Neutrophil (primary cell): ENCODE data around the gene POLD2.

ENCODE experiments used
- H3K27ac ChIP-seq: fragments of 200-600 bp; sonication (generic); 2 replicates; pipeline ENCODE4 v1.5.1; 2016; ENCODE audit warnings: mild to moderate bottlenecking, moderate library complexity
- H3K27me3 ChIP-seq: fragments of 200-600 bp; sonication (generic); 2 replicates; pipeline ENCODE4 v1.6.0; 2016; ENCODE audit warnings: mild to moderate bottlenecking
- H3K36me3 ChIP-seq: fragments of 200-600 bp; sonication (generic); 2 replicates; pipeline ENCODE4 v1.5.1; 2017
- H3K4me1 ChIP-seq, 2 experiments: fragments of 200-600 bp in 1 of 2; sonication (generic) in 1 of 2; 1 replicate in 1 of 2; 2 replicates in 1 of 2; pipeline versions ENCODE4 v1.5.1 to v1.6.1; 2013 to 2016; ENCODE audit warnings: low read depth in 1 of 2, low read length in 1 of 2, mild to moderate bottlenecking in 1 of 2, moderate library complexity in 1 of 2; ENCODE audit not compliant: control insufficient read depth in 1 of 2, insufficient read depth in 1 of 2
- H3K4me3 ChIP-seq, 2 experiments: fragments of 200-600 bp in 1 of 2; sonication (generic) in 1 of 2; 1 replicate in 1 of 2; 2 replicates in 1 of 2; pipeline ENCODE4 v1.5.1; 2013 to 2016; ENCODE audit warnings: low read depth in 1 of 2, low read length in 1 of 2, mild to moderate bottlenecking in 1 of 2, moderate library complexity in 1 of 2
- H3K9me3 ChIP-seq: fragments of 200-600 bp; sonication (generic); 2 replicates; pipeline ENCODE4 v1.5.1; 2016
- TF ChIP-seq, protein P1 (sequence below): fragments of 200-600 bp; sonication (generic); IDR thresholded peaks from 2 replicates; pipeline ENCODE4 v1.5.1; 2016; ENCODE audit warnings: antibody characterized with exemption

POLD2 gene

DNA sequence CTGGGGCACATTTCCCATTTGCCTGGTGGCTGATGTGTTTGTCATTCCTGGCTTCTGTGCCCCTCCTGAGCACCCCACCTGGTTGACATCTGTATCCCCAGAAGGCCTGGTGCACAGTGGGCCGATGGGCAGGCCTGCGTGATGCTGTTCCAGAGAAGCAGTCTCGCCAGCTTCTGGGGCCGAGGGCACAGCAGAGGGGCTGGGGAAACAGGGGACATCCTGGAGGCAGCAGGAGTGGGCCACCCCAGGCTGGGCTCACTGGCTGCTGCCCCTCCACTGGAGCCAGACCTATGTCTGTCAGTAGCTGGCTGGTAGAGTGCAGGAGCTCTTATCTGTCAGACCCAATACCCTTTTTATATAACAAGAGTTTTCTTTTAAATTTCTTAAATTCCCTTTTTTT, 18.7 kb upstream of the POLD2 start:
- Histone ChIP-seq H3K9me3 (no peaks in the 10 kb centered on the region), H3K4me3 (no peak overlapping the region), H3K27ac (no peak overlapping the region), H3K4me1 (peaks cover 3 to 10% of the 10 kb centered on the region in 2 experiments), H3K36me3 (no peaks in the 10 kb centered on the region), H3K27me3 (peaks cover 56% of the 10 kb centered on the region)
- TF ChIP-seq, protein P1, sequence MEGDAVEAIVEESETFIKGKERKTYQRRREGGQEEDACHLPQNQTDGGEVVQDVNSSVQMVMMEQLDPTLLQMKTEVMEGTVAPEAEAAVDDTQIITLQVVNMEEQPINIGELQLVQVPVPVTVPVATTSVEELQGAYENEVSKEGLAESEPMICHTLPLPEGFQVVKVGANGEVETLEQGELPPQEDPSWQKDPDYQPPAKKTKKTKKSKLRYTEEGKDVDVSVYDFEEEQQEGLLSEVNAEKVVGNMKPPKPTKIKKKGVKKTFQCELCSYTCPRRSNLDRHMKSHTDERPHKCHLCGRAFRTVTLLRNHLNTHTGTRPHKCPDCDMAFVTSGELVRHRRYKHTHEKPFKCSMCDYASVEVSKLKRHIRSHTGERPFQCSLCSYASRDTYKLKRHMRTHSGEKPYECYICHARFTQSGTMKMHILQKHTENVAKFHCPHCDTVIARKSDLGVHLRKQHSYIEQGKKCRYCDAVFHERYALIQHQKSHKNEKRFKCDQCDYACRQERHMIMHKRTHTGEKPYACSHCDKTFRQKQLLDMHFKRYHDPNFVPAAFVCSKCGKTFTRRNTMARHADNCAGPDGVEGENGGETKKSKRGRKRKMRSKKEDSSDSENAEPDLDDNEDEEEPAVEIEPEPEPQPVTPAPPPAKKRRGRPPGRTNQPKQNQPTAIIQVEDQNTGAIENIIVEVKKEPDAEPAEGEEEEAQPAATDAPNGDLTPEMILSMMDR = no peak

DNA sequence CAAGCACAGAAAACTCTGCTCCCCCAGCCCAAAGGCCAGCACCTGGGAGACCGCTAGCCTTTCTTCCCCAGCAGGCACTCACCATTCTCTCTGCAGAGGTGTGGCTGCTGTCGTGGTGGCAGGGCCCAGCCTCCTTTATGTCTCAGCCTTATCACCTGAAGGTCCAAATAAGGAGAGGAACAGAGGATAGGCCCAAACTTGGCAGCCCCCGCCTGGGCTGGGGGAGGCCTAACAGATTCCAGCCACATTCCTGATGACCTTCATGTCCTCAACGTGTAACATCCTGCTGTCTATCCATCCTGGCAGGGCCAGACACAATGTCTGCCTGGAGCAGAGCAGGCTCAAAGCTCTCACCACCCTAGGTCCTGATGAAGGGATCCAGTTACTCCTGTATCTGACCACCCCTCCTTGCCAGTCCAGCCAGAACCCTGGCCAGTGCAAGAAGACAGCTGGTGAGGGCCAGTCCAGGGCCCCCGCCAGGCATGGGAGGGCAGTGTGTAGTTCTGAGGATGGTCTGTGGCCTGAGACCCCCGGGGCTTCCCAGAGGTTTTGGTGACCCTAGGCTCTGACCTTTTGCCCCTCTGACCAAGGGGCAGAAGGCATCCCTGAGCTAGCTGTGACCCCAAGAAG, 18.0 kb upstream of the POLD2 start, which contains the start of gene MYL7:
MYL7 (minus strand) TSS at position 112 of the 630 bp plus-strand sequence; CDS start at position 85, 27 bp downstream.
- no peaks in the 10 kb centered on the region for H3K9me3 ChIP-seq
- H3K4me3 ChIP-seq = no peak within 1 kb of the TSS
- H3K27ac ChIP-seq = no peak within 1 kb of the TSS
- TF ChIP-seq, protein P1 = no peak
- no peaks in the 10 kb centered on the region for H3K36me3 ChIP-seq
- H3K4me1 ChIP-seq = peaks cover 3 to 9% of the 10 kb centered on the region in 2 experiments
- peaks cover 49% of the 10 kb centered on the region for H3K27me3 ChIP-seq

DNA sequence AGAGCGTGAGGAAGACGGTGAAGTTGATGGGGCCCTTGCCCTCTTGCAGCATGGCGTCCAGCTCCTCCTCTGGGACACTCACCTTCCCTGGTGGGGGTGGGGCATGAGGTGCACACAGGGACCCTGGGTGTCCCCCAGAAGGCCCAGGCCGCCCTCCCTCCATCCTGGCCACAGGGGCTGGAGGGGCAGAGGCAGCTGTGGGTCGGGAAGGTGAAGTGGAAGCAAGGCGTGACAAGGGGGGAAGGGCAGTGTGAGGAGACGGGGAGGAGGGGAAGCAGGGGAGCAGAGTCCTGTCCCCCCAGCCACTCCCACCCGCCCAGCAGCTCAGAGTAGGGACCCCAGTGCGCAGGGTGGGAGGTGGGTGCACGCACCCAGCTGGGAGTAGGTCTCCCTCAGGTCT, 17.0 kb upstream of the POLD2 start:
- Histone ChIP-seq H3K36me3 (no peaks in the 10 kb centered on the region), H3K4me1 (no peaks in the 10 kb centered on the region), H3K27me3 (peaks cover 39% of the 10 kb centered on the region), H3K9me3 (no peaks in the 10 kb centered on the region), H3K27ac (no peak overlapping the region), H3K4me3 (no peak overlapping the region)
- TF ChIP-seq, protein P1 = no peak

DNA sequence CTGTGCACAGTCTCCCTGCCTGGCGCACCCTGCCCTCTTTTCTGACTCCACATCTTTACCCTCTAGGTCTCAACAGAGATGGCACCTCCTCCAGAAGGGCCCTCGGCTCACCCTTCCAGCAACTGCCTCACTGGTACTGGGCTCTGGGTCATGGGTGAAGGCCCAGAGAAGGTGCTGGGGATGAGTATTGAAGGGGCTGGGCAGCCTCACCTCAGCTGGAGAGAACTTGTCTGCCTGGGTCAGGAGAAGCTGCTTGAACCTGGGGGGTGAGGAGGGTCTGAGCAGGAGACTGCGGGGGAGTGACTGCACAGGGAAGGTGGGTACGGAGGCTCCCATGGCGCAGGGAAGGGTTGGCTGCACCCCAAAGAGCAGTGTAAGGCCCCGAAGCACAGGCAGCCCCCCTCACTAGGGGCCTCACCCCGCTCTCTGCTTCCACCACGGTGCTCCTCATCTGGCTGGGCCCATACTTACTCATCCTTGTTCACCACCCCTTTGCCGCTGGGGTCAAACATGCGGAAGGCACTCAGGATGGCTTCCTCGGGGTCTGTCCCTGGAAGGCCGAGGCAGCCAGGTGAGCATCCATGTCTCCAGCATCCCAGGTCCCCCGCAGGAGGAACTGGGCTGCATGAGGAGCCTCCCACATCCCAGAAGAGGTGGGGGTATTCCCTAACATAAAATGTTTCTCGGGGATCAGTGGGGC, 16.1 kb upstream of the POLD2 start:
- no peak overlapping the region for H3K4me3 ChIP-seq
- TF ChIP-seq, protein P1 = no peak
- no peaks in the 10 kb centered on the region for H3K9me3 ChIP-seq
- no peaks in the 10 kb centered on the region for H3K36me3 ChIP-seq
- peaks cover 30% of the 10 kb centered on the region for H3K27me3 ChIP-seq
- no peak overlapping the region for H3K27ac ChIP-seq
- H3K4me1 ChIP-seq = no peaks in the 10 kb centered on the region

DNA sequence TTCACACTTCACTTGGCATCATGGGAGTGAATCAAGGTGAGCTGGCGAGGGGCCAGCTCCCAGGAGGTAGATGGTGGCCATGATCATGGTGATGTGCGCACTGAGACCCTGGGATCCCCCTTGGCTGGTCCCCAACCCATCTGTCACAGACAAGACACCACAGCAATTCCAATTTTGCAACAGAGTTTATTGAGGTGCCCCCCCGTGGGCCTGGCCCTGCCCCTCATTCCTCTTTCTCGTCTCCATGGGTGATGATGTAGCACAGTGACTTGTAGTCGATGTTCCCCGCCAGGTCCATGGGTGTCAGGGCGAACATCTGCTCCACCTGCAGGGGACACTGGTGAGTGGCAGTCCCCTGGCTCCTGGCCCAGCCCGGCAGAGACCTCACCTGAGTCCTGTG, 15.3 kb upstream of the POLD2 start:
- Histone ChIP-seq H3K27ac (no peak overlapping the region), H3K9me3 (no peaks in the 10 kb centered on the region), H3K36me3 (no peaks in the 10 kb centered on the region), H3K4me1 (no peaks in the 10 kb centered on the region), H3K27me3 (peaks cover 23% of the 10 kb centered on the region), H3K4me3 (no peak overlapping the region)
- TF ChIP-seq, protein P1 = no peak
